Parathyroid adenoma (tissue), 2 donors: ENCODE data around the gene MID1IP1.

Source experiments
- H2AFZ ChIP-seq: fragments of 300-600 bp; sonication (generic); one replicate; pipeline ENCODE4 v1.7.0; 2017; ENCODE audit warnings: antibody characterized with exemption, mild to moderate bottlenecking
- H3K27ac ChIP-seq: fragments of 300-600 bp; sonication (generic); one replicate; pipeline ENCODE4 v1.7.0; 2017
- H3K27me3 ChIP-seq: fragments of 300-600 bp; sonication (generic); one replicate; pipeline ENCODE4 v1.7.0; 2017; ENCODE audit warnings: low read length; ENCODE audit not compliant: control insufficient read depth, insufficient read depth
- H3K36me3 ChIP-seq: fragments of 300-600 bp; sonication (generic); one replicate; pipeline ENCODE4 v1.7.0; 2017; ENCODE audit warnings: low read length; ENCODE audit not compliant: control insufficient read depth, insufficient read depth
- H3K4me1 ChIP-seq: fragments of 300-600 bp; sonication (generic); one replicate; pipeline ENCODE4 v1.7.0; 2017; ENCODE audit warnings: control low read depth
- H3K4me2 ChIP-seq: fragments of 300-600 bp; sonication (generic); one replicate; pipeline ENCODE4 v1.7.0; 2017; ENCODE audit warnings: low read length
- H3K4me3 ChIP-seq: fragments of 300-600 bp; sonication (generic); one replicate; pipeline ENCODE4 v1.7.0; 2017; ENCODE audit warnings: low read depth, low read length
- H3K79me2 ChIP-seq: fragments of 300-600 bp; sonication (generic); one replicate; pipeline ENCODE4 v1.7.0; 2017; ENCODE audit warnings: control low read depth
- H3K9ac ChIP-seq: fragments of 300-600 bp; sonication (generic); one replicate; pipeline ENCODE4 v1.7.0; 2017; ENCODE audit warnings: mild to moderate bottlenecking
- H3K9me3 ChIP-seq: fragments of 300-600 bp; sonication (generic); one replicate; pipeline ENCODE4 v1.7.0; 2017; ENCODE audit warnings: low read length; ENCODE audit not compliant: control insufficient read depth
- TF ChIP-seq, protein P1 (sequence below): fragments of 300-600 bp; sonication (generic); IDR thresholded peaks from one replicate; pipeline ENCODE4 v1.7.0; 2017; ENCODE audit warnings: antibody characterized with exemption, mild to moderate bottlenecking
- donor health status: primary hyperparathyroidism.

Gene MID1IP1

DNA sequence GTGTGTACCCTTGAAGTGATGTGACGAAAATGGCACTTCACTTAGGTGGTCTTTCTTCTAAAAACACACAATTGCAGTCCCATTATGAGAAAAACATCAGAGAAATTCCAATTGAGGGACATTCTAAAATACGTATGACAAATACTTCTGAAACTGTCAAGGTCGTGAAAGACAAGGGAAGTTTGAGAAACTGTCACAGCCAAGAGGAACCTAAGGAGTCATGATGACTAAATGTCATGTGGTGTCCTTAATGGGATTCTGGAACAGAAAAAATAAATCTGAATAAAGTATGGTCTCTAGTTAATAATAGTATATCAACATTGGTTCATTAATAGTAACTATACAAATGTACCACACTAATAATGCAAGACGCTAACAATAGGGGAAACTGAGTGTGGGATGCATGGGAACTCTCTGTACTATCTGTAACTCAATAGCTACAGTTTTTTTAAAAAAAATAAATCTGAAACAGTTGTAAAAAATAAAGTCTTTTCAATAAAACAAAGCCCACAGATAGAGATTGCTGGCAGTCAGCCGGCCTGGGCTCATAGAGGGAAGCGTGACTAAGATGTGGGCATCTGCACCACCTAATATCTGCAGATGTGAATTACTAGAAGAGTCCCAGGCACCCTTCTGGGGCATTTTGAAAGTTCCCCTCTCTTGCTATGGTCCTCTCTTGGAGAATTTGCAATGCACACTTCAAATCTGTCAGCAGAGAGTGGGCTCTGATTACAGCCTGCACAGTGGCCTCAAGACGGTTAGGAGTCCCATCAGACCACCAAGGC, 47.6 kb downstream of the MID1IP1 start:
- H3K4me2 ChIP-seq, result no peak overlapping the region
- H3K4me3 ChIP-seq, result no peak overlapping the region
- H3K9ac ChIP-seq, result no peak overlapping the region
- H2AFZ ChIP-seq, result no peak overlapping the region
- no peaks in the 10 kb centered on the region for H3K27me3 ChIP-seq
- H3K36me3 ChIP-seq, result no peaks in the 10 kb centered on the region
- TF ChIP-seq, protein P1, sequence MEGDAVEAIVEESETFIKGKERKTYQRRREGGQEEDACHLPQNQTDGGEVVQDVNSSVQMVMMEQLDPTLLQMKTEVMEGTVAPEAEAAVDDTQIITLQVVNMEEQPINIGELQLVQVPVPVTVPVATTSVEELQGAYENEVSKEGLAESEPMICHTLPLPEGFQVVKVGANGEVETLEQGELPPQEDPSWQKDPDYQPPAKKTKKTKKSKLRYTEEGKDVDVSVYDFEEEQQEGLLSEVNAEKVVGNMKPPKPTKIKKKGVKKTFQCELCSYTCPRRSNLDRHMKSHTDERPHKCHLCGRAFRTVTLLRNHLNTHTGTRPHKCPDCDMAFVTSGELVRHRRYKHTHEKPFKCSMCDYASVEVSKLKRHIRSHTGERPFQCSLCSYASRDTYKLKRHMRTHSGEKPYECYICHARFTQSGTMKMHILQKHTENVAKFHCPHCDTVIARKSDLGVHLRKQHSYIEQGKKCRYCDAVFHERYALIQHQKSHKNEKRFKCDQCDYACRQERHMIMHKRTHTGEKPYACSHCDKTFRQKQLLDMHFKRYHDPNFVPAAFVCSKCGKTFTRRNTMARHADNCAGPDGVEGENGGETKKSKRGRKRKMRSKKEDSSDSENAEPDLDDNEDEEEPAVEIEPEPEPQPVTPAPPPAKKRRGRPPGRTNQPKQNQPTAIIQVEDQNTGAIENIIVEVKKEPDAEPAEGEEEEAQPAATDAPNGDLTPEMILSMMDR, result no peak
- no peak overlapping the region for H3K27ac ChIP-seq
- no peaks in the 10 kb centered on the region for H3K79me2 ChIP-seq
- no peaks in the 10 kb centered on the region for H3K9me3 ChIP-seq
- H3K4me1 ChIP-seq, result no peaks in the 10 kb centered on the region

- Histone ChIP-seq H3K27ac (no peak overlapping the region), H3K9ac (no peak overlapping the region), H3K4me3 (no peak overlapping the region), H2AFZ (no peak overlapping the region), H3K27me3 (no peaks in the 10 kb centered on the region), H3K36me3 (no peaks in the 10 kb centered on the region), H3K4me1 (no peaks in the 10 kb centered on the region), H3K4me2 (no peak overlapping the region), H3K9me3 (no peaks in the 10 kb centered on the region), H3K79me2 (no peaks in the 10 kb centered on the region)
- TF ChIP-seq, protein P1, result no peak
Observed at GRCh38 chrX:38850807-38851544, 49.7 kb downstream of the MID1IP1 start.

- TF ChIP-seq, protein P1, result no peak
- no peak overlapping the region for H2AFZ ChIP-seq
- H3K4me2 ChIP-seq, result no peak overlapping the region
- H3K27me3 ChIP-seq, result no peaks in the 10 kb centered on the region
- H3K79me2 ChIP-seq, result no peaks in the 10 kb centered on the region
- H3K27ac ChIP-seq, result no peak overlapping the region
- H3K36me3 ChIP-seq, result no peaks in the 10 kb centered on the region
- no peak overlapping the region for H3K4me3 ChIP-seq
- no peaks in the 10 kb centered on the region for H3K4me1 ChIP-seq
- no peaks in the 10 kb centered on the region for H3K9me3 ChIP-seq
- H3K9ac ChIP-seq, result no peak overlapping the region
Observed at GRCh38 chrX:38854305-38854704, 53.0 kb downstream of the MID1IP1 start.
